ENCODE measurements around the gene CDKN1C.

CDKN1C gene

GRCh38 chr11:2916892-2917645 lies 31.5 kb upstream of the CDKN1C start:
- DNase-seq (ENCODE audit: low read depth) = no peak
- no peak overlapping the region for H3K4me3 ChIP-seq (ENCODE audit: control insufficient read depth, low read depth, low read length)
- no peak for TF ChIP-seq CTCF (conservative IDR thresholded peaks at IDR 0.05; ENCODE audit: control insufficient read depth, insufficient read depth, low read depth, low read length)

- no peak overlapping the region for H3K4me3 ChIP-seq (ENCODE audit: control insufficient read depth, low read depth, low read length)
- no peak for TF ChIP-seq CTCF (conservative IDR thresholded peaks at IDR 0.05; ENCODE audit: control insufficient read depth, insufficient read depth, low read depth, low read length)
Measured at GRCh38 chr11:2916114-2916891, 30.7 kb upstream of the CDKN1C start.

GRCh38 chr11:2915473-2915872 lies 29.9 kb upstream of the CDKN1C start:
- no peak overlapping the region for H3K4me3 ChIP-seq (ENCODE audit: control insufficient read depth, low read depth, low read length)
- TF ChIP-seq CTCF (conservative IDR thresholded peaks at IDR 0.05; ENCODE audit: control insufficient read depth, insufficient read depth, low read depth, low read length) = no peak
- DNase-seq (ENCODE audit: low read depth) = no peak

More at GRCh38 chr11:2916114-2916891, 30.7 kb upstream of the CDKN1C start:
- no peak for DNase-seq (ENCODE audit: low read depth)

- no peak for DNase-seq (ENCODE audit: low read depth)
- no peak for TF ChIP-seq CTCF (conservative IDR thresholded peaks at IDR 0.05; ENCODE audit: control insufficient read depth, insufficient read depth, low read depth, low read length)
Measured at GRCh38 chr11:2914455-2915195, 29.1 kb upstream of the CDKN1C start.

GRCh38 chr11:2913776-2914175 lies 28.2 kb upstream of the CDKN1C start:
- no peak for TF ChIP-seq CTCF (conservative IDR thresholded peaks at IDR 0.05; ENCODE audit: control insufficient read depth, insufficient read depth, low read depth, low read length)
- DNase-seq (ENCODE audit: low read depth) = no peak
- H3K4me3 ChIP-seq (ENCODE audit: control insufficient read depth, low read depth, low read length) = no peak overlapping the region

More at GRCh38 chr11:2914455-2915195, 29.1 kb upstream of the CDKN1C start:
- H3K4me3 ChIP-seq (ENCODE audit: control insufficient read depth, low read depth, low read length) = no peak overlapping the region

GRCh38 chr11:2913019-2913431 lies 27.4 kb upstream of the CDKN1C start:
- DNase-seq (ENCODE audit: low read depth) = peak; percentile 45
- no peak overlapping the region for H3K4me3 ChIP-seq (ENCODE audit: control insufficient read depth, low read depth, low read length)
- no peak for TF ChIP-seq CTCF (conservative IDR thresholded peaks at IDR 0.05; ENCODE audit: control insufficient read depth, insufficient read depth, low read depth, low read length)

Data from fibroblast of mammary gland (primary cell).